Heart right ventricle (tissue), 16 donors: ENCODE results near the gene TRIM45. TPM values are rescaled to one million over a fixed set of nuclear protein-coding genes. Genes with fewer than 3 reads are reported as not detected.
"Not testable (repeated sequence)": the region's sequence is repeated elsewhere in the genome, so short reads cannot be mapped to it uniquely, and the experiment has no call there.

Source experiments
- ATAC-seq, 8 donors: fragments of 200-7000 bp; cut with Tn5 transposase; one replicate each; pipeline ENCODE4 v1.9.1; 2020; ENCODE audit warnings: mild to moderate bottlenecking in 8 of 8, moderate library complexity in 8 of 8, moderate number of reproducible peaks in 1 of 8
- DNase-seq, 2 donors: peaks; one replicate each; pipeline ENCODE4 v3.0.0-alpha.2; 2020
- H3K27ac ChIP-seq, 10 donors: fragments of 200-600 bp; sonication (generic) in 2 of 10; one replicate each; pipeline versions ENCODE4 v1.5.0 to v1.8.0; 2020 to 2022; ENCODE audit warnings: mild to moderate bottlenecking in 3 of 10
- H3K27me3 ChIP-seq, 7 donors: fragments of 200-600 bp; one replicate each; pipeline ENCODE4 v1.8.0; 2021 to 2022; ENCODE audit warnings: mild to moderate bottlenecking in 2 of 7
- H3K36me3 ChIP-seq, 9 donors: fragments of 200-600 bp; sonication (generic) in 1 of 9; one replicate each; pipeline versions ENCODE4 v1.5.0 to v1.8.0; 2020 to 2022; ENCODE audit warnings: mild to moderate bottlenecking in 2 of 9
- H3K4me1 ChIP-seq, 9 donors: fragments of 200-600 bp; sonication (generic) in 1 of 9; one replicate each; pipeline versions ENCODE4 v1.5.0 to v1.8.0; 2020 to 2022; ENCODE audit warnings: mild to moderate bottlenecking in 4 of 9
- H3K4me3 ChIP-seq, 10 donors: fragments of 200-600 bp; sonication (generic) in 2 of 10; one replicate each; pipeline versions ENCODE4 v1.5.0 to v1.8.0; 2020 to 2022; ENCODE audit warnings: mild to moderate bottlenecking in 7 of 10, moderate library complexity in 2 of 10
- H3K9me3 ChIP-seq, 11 donors: fragments of 200-600 bp in 10 of 11; sonication (generic) in 2 of 11; one replicate each; pipeline versions ENCODE4 v1.5.0 to v1.8.0; 2013 to 2022; ENCODE audit warnings: mild to moderate bottlenecking in 2 of 11, control low read depth in 1 of 11, moderate library complexity in 1 of 11
- WGBS, 2 donors: extraction: QIAGEN DNeasy Blood & Tissue Kit; methylation state at CpG; one replicate each; pipeline ENCODE4 v1.1.7; 2013; ENCODE audit warnings: inconsistent platforms in 1 of 2; 5-methylcytosine and 5-hydroxymethylcytosine counted together
- intact Hi-C, 10 donors: fragments of 100-400 bp; cut with DNase I; formaldehyde crosslinking; loops; one replicate each; pipeline versions ENCODE4 v1.11.1 to v1.14.2; 2022
- polyA plus RNA-seq, 2 donors: library from polyadenylated mRNA; stranded (reverse); fragments of 200-250 nt; gene quantifications; one replicate each; pipeline ENCODE4 v1.2.3, GENCODE V29; 2013
- total RNA-seq, 10 donors: library from RNA; stranded (reverse); fragmentation: NEBNext Ultra II Directional in 3 of 10; extraction: Animal tissue kit (Norgen Biotek cat#: 25700) in 3 of 10; gene quantifications; one replicate each; pipeline versions ENCODE4 v1.2.1 to v1.2.4, GENCODE V29; 2021 to 2023
- TF ChIP-seq, protein P1 (sequence below), 9 donors: fragments of 200-600 bp; sonication (generic) in 2 of 9; IDR thresholded peaks; one replicate each; pipeline versions ENCODE4 v1.5.0 to v1.8.0; 2021 to 2022; ENCODE audit warnings: antibody characterized with exemption in 9 of 9, mild to moderate bottlenecking in 5 of 9, moderate library complexity in 1 of 9
- donor health status: Arrhythmogenic right ventricular cardiomyopathy.
- donor health status: ischemic (EF 13 %, LVEDD 7.1; RV severe dilation, severe dysfunction).
- donor health status: healthy with polysubstance abuse.
- donor health status: DM: no; HTN: yes; CAD: no.
- donor health status: DM: no; HTN: no; CAD: no.
- donor health status: ischemic (EF 25% LVEDD 6.9; RV normal size, moderate dysfunction).
- donor health status: ischemic (EF 25% LVEDD 5.7; RV mildly dilated, moderate dysfunction).
- donor health status: healthy.
- donor health status: DM: yes; HTN: yes; CAD: no.
- donor health status: Ischemic cardiomyopathy.
- donor health status: ischemic (EF 35%, LVEDD 5.7; RV mildly dilated, moderate dysfunction).
- donor health status: nonischemic (EF 11% LVEDD 7.7; RV severe dilation, severe dysfunction).
- donor health status: DM: yes; HTN: yes; CAD: no.
- donor health status: PGD.
- donor health status: ischemic (EF 29% LVEDD 5.4; RV normal size, mild dysfunction).
- donor health status: nonischemic (EF 23%, LVEDD 6.1; RV moderate dilation, normal function).

TRIM45 gene
- total and polyA plus RNA-seq, 12 donors, result 1.3 to 21.6 (median 14.7) TPM

- TF ChIP-seq, protein P1, sequence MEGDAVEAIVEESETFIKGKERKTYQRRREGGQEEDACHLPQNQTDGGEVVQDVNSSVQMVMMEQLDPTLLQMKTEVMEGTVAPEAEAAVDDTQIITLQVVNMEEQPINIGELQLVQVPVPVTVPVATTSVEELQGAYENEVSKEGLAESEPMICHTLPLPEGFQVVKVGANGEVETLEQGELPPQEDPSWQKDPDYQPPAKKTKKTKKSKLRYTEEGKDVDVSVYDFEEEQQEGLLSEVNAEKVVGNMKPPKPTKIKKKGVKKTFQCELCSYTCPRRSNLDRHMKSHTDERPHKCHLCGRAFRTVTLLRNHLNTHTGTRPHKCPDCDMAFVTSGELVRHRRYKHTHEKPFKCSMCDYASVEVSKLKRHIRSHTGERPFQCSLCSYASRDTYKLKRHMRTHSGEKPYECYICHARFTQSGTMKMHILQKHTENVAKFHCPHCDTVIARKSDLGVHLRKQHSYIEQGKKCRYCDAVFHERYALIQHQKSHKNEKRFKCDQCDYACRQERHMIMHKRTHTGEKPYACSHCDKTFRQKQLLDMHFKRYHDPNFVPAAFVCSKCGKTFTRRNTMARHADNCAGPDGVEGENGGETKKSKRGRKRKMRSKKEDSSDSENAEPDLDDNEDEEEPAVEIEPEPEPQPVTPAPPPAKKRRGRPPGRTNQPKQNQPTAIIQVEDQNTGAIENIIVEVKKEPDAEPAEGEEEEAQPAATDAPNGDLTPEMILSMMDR (IDR thresholded peaks at IDR 0.05), result no peak
- intact Hi-C loops, result loop anchor here (2.0 to 10.0 kb wide), 10 partner anchors 50 to 552 kb away; partner anchors contain the start of genes MAN1A2 (in 2 of the 10), CD58 (in 1 of the 10) and TTF2 (in 1 of the 10)
- H3K9me3 ChIP-seq, result no peaks in the 10 kb centered on the region
- no peaks in the 10 kb centered on the region for H3K27me3 ChIP-seq
- no peaks in the 10 kb centered on the region for H3K36me3 ChIP-seq
- no peak overlapping the region for H3K27ac ChIP-seq
- 74 to 77% methylated on average over 1 of the region's 1 CpG for WGBS, 2 donors
- ATAC-seq, result no peak
- no peak overlapping the region for H3K4me3 ChIP-seq
- DNase-seq, result no peak
- peaks cover 4 to 48% (median 27%) of the 10 kb centered on the region in 9 donors for H3K4me1 ChIP-seq
Observed at GRCh38 chr1:117124661-117125060, 3.1 kb upstream of the TRIM45 start.

DNA sequence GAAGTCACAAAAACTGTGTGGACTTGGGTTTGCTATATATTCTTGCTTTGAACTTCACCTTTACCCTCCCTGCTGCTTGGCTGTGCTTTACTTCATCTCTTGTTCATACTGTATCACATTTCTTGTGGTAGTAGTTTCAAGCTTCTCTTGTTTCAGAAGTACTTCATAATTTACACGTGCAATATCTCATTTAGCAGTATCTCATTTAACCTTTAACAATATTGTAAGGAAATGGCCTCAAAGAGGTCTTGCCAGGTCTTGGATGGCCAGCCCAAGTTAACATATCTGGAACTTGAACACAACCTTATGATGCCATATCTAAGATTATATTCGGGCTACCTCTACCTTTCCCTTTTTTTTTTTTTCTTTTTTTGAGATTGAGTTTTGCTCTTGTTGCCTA, 1.7 kb upstream of the TRIM45 start:
- TF ChIP-seq, protein P1 (IDR thresholded peaks at IDR 0.05), result no peak
- H3K9me3 ChIP-seq, result no peaks in the 10 kb centered on the region
- WGBS, 2 donors, result 93 to 94% methylated on average over 2 of the region's 2 CpGs
- no peaks in the 10 kb centered on the region for H3K36me3 ChIP-seq
- no peak for ATAC-seq
- peaks cover 4 to 44% (median 22%) of the 10 kb centered on the region in 9 donors for H3K4me1 ChIP-seq
- H3K27me3 ChIP-seq, result no peaks in the 10 kb centered on the region
- DNase-seq, result no peak
- intact Hi-C loops, result loop anchor here in 9 of 10 donors (5.0 to 10.0 kb wide), 9 partner anchors 48 to 551 kb away; partner anchors contain the start of genes MAN1A2 (in 2 of the 9), CD58 (in 1 of the 9) and TTF2 (in 1 of the 9)
- no peak overlapping the region for H3K27ac ChIP-seq
- H3K4me3 ChIP-seq, result no peak overlapping the region

DNA sequence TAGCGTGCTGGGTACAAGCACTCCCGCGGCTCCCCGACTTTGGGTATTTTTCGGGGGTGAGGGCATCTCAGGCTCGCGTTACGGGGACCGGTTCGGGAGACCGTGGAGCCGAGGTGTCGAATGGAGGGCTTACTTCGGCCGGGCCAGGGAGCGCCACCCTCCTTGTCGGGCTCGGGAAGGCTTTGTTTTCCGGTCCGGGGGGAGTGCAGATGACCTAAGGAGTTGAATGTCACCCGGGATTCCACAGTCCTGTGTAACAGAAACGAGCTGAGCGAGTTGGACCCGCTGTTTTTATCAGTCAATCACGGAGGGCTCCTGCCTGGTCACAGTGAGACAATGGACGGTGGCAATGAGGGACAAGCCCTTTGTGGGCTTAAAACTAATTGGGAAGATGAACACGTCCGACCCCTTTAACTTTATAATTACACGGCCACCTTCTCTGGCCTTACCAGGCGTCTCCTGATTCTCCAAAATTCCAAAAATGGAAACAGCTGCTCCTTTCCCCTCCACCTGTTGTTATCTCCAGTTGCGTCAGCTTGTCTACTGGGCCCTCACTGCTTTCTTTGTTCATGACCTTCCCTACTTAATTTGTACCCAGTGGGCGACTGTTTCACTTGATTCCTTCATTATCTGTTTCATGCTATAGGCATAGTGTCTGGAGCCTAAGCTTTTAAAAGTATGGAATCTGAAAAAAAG, 929 bp upstream of the TRIM45 start:
- Histone ChIP-seq H3K27ac (peak overlapping the region in 9 of 10 donors; percentile 80 to 97 (median 93)), H3K4me3 (peak overlapping the region in 9 of 10 donors; percentile 55 to 89 (median 73)), H3K9me3 (no peaks in the 10 kb centered on the region), H3K36me3 (peaks cover 0 to 4% (median 0%) of the 10 kb centered on the region in 9 donors), H3K4me1 (peaks cover 0 to 43% (median 20%) of the 10 kb centered on the region in 9 donors), H3K27me3 (no peaks in the 10 kb centered on the region)
- peak in 2 of 8 donors; percentile 0 to 1 for ATAC-seq
- TF ChIP-seq, protein P1 (IDR thresholded peaks at IDR 0.05), result peak in 1 of 9 donors; percentile 19
- WGBS, 2 donors, result 20 to 22% methylated on average over 32 of the region's 32 CpGs
- no peak for DNase-seq
- intact Hi-C loops, result loop anchor here in 9 of 10 donors (5.0 to 10.0 kb wide), 9 partner anchors 48 to 550 kb away; partner anchors contain the start of genes MAN1A2 (in 2 of the 9), CD58 (in 1 of the 9) and TTF2 (in 1 of the 9)

- peak overlapping the region; percentile 80 to 97 (median 93) for H3K27ac ChIP-seq
- ATAC-seq, result peak; percentile 18 to 73 (median 35)
- no peaks in the 10 kb centered on the region for H3K27me3 ChIP-seq
- peaks cover 0 to 43% (median 25%) of the 10 kb centered on the region in 9 donors for H3K4me1 ChIP-seq
- H3K4me3 ChIP-seq, result peak overlapping the region; percentile 46 to 89 (median 72)
- H3K9me3 ChIP-seq, result no peaks in the 10 kb centered on the region
- WGBS, 2 donors, result 11 to 12% methylated on average over 29 of the region's 29 CpGs
- H3K36me3 ChIP-seq, result peaks cover 0 to 10% (median 0%) of the 10 kb centered on the region in 9 donors
- TF ChIP-seq, protein P1 (IDR thresholded peaks at IDR 0.05), result no peak
- intact Hi-C loops, result loop anchor here in 9 of 10 donors (5.0 to 10.0 kb wide), 9 partner anchors 46 to 549 kb away; partner anchors contain the start of genes MAN1A2 (in 2 of the 9), CD58 (in 1 of the 9) and TTF2 (in 1 of the 9)
- DNase-seq, result no peak
Observed at GRCh38 chr1:117120774-117121588, 568 bp downstream of the TRIM45 start.

- DNase-seq, H3K4me3 ChIP-seq, ATAC-seq, H3K27me3 ChIP-seq, H3K9me3 ChIP-seq: not testable (repeated sequence)
- Histone ChIP-seq H3K4me1 (peaks cover 0 to 43% (median 25%) of the 10 kb centered on the region in 9 donors), H3K36me3 (peaks cover 0 to 28% (median 8%) of the 10 kb centered on the region in 9 donors), H3K27ac (peak overlapping the region in 2 of 10 donors; percentile 93 to 97)
- WGBS, 2 donors, result 95 to 96% methylated on average over 10 of the region's 10 CpGs
- intact Hi-C loops, result loop anchor here in 1 of 10 donors (5.0 kb wide), 1 partner anchor 42 kb away; no protein-coding TSS in a partner anchor
Observed at GRCh38 chr1:117119144-117119543, 2.4 kb downstream of the TRIM45 start.
